ENCODE data around the gene TPK1. TPM values are rescaled to one million over a fixed set of nuclear protein-coding genes. Genes with fewer than 3 reads are reported as not detected.

TPK1 gene
- polyA plus RNA-seq, 1 experiment = 1.2 TPM

DNA sequence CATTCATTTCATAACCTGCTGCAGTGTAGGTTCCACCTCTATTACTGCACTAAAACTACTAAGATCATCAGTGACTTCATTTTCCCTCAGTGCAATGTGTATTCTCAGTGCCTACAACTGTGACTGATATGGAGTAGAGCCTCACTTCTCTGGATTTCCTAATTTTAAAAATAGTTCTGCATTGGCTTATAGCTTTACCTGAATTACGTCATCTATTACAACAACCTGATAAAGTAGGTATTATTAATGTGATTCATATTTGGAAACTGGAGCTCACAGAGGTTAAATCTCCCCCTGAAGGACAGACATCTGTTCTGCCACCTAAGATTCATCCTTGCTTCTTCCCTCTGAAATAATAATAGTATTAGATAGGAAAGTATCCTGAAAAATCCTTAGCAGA is 361.5 kb downstream of the TPK1 start:
- TF ChIP-seq, protein P1, sequence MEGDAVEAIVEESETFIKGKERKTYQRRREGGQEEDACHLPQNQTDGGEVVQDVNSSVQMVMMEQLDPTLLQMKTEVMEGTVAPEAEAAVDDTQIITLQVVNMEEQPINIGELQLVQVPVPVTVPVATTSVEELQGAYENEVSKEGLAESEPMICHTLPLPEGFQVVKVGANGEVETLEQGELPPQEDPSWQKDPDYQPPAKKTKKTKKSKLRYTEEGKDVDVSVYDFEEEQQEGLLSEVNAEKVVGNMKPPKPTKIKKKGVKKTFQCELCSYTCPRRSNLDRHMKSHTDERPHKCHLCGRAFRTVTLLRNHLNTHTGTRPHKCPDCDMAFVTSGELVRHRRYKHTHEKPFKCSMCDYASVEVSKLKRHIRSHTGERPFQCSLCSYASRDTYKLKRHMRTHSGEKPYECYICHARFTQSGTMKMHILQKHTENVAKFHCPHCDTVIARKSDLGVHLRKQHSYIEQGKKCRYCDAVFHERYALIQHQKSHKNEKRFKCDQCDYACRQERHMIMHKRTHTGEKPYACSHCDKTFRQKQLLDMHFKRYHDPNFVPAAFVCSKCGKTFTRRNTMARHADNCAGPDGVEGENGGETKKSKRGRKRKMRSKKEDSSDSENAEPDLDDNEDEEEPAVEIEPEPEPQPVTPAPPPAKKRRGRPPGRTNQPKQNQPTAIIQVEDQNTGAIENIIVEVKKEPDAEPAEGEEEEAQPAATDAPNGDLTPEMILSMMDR (IDR thresholded peaks at IDR 0.05; ENCODE audit: insufficient read depth, low read depth, low read length) = no peak

DNA sequence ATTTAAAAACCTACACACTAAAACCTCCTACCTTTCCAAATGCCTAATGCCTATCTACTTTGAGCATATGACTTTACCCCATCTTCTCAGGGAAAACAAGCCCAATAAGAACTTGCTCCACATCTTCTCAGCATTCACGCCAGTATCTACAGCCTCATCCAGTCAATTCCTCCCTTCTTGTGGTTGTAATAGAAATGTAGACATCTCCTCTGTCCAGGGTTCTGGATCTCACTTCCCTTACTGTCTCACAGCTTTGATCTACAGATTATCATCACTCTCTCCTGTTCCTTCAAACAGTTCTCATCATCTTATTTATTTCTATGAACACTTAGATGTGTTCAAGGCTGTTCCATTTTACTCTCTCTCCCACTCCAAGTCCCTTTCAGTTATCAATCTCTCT is 361.9 kb downstream of the TPK1 start:
- Histone ChIP-seq H3K4me3 (ENCODE audit: low read depth, low read length) (no peak overlapping the region), H3K27me3 (ENCODE audit: control insufficient read depth, insufficient read depth, low read length) (no peaks in the 10 kb centered on the region), H3K36me3 (ENCODE audit: control insufficient read depth, insufficient read depth, low read length) (no peaks in the 10 kb centered on the region)
- DNase-seq (ENCODE audit: low read depth) = no peak
- TF ChIP-seq, protein P1 (IDR thresholded peaks at IDR 0.05; ENCODE audit: insufficient read depth, low read depth, low read length) = no peak
- ChIA-PET POLR2A (no interaction called here), CTCF (no interaction called here)

More for the DNA sequence above, 361.5 kb downstream of the TPK1 start:
- no peak for DNase-seq (ENCODE audit: low read depth)
- Histone ChIP-seq H3K4me3 (ENCODE audit: low read depth, low read length) (no peak overlapping the region), H3K27me3 (ENCODE audit: control insufficient read depth, insufficient read depth, low read length) (no peaks in the 10 kb centered on the region), H3K36me3 (ENCODE audit: control insufficient read depth, insufficient read depth, low read length) (no peaks in the 10 kb centered on the region)
- ChIA-PET CTCF (no interaction called here), POLR2A (no interaction called here)

DNA sequence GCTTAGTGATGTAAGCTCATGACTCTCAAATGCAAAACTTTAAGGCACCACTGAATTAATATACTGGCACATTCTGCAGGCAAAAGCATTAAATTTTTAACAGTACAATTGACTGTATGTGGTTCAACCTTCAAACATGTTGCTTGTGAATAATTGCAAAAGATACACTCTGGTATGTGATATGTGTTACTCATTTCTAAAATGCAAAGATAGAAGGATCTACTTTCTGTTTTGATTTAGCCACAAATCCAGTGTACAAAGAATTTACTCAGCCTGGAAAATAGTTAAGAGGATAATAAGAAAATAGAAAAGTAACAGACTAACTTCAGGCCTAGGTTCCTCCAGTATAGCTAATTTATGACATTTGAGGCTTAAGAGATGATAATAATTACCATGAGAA is 365.8 kb downstream of the TPK1 start:
- H3K4me3 ChIP-seq (ENCODE audit: low read depth, low read length) = no peak overlapping the region
- DNase-seq (ENCODE audit: low read depth) = no peak
- TF ChIP-seq, protein P1 (IDR thresholded peaks at IDR 0.05; ENCODE audit: insufficient read depth, low read depth, low read length) = no peak
- H3K36me3 ChIP-seq (ENCODE audit: control insufficient read depth, insufficient read depth, low read length) = no peaks in the 10 kb centered on the region
- no peaks in the 10 kb centered on the region for H3K27me3 ChIP-seq (ENCODE audit: control insufficient read depth, insufficient read depth, low read length)
- CTCF ChIA-PET = no interaction called here
- POLR2A ChIA-PET = no interaction called here

DNA sequence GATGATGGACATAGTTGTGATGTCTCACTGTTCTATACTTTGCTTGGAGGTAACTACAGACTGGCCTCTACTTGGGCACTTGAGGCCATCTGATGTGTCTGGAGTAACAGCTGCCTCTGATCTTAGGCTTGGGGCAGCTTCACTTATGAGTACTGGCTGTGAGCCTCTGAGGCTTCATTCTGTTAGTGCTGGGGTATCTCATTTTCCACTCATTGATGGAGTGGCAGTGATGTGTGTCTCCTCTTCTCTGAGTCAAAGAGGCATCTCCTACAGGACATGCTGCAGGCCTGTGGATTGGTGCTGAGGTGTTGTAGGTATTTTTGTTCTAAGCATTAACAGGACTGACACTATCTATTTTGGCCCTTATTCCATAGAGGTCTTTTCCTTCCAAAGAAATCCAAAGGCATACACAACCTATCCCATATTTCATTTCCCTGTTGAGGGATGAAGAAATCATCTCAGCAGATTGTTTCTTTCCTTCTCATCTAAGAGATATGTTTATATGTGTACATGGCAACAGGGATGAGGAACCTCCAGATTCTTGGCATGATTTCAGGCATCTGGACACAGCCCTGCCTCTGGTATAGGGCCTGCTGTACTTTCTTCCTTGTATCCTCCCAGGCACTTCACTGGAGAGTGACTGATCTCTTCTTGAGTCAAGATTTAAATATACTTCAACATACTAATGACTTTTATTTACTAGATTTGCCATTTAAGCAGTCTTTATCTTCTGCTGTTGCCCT is 366.7 kb downstream of the TPK1 start:
- ChIA-PET CTCF (no interaction called here), POLR2A (no interaction called here)
- TF ChIP-seq, protein P1 (IDR thresholded peaks at IDR 0.05; ENCODE audit: insufficient read depth, low read depth, low read length) = no peak
- no peaks in the 10 kb centered on the region for H3K27me3 ChIP-seq (ENCODE audit: control insufficient read depth, insufficient read depth, low read length)
- DNase-seq (ENCODE audit: low read depth) = no peak
- no peaks in the 10 kb centered on the region for H3K36me3 ChIP-seq (ENCODE audit: control insufficient read depth, insufficient read depth, low read length)
- no peak overlapping the region for H3K4me3 ChIP-seq (ENCODE audit: low read depth, low read length)

DNA sequence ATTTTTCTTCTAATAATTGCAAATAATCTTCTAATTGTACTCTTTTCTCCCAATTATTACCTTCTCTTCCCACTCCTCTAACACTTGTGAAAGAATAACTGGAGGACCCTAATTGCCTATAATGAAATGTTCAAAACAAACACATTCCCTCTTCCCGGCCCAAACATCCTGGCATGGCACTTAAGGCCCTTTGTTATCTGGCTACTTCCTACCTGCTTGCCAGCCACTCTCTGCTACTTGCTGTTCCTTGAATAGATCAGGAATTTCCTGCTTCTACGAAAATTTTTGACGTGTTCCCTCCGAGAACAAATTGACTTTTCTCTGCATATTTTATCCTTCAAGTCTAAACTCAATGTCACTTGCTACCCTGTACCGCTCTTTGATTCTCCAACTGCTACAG is 376.2 kb downstream of the TPK1 start:
- H3K36me3 ChIP-seq (ENCODE audit: control insufficient read depth, insufficient read depth, low read length) = no peaks in the 10 kb centered on the region
- ChIA-PET POLR2A (no interaction called here), CTCF (no interaction called here)
- no peak for DNase-seq (ENCODE audit: low read depth)
- no peaks in the 10 kb centered on the region for H3K27me3 ChIP-seq (ENCODE audit: control insufficient read depth, insufficient read depth, low read length)
- TF ChIP-seq, protein P1 (IDR thresholded peaks at IDR 0.05; ENCODE audit: insufficient read depth, low read depth, low read length) = no peak
- H3K4me3 ChIP-seq (ENCODE audit: low read depth, low read length) = no peak overlapping the region

Data from BJ (cell line).